Measurements from ENCODE around the gene RBM28.

- TF ChIP-seq CTCF (IDR thresholded peaks at IDR 0.05) (no peak), POLR2A (IDR thresholded peaks at IDR 0.05) (no peak)
Observed at GRCh38 chr7:128254470-128254869, 89.2 kb downstream of the RBM28 start.
